ENCODE measurements around the gene PPP6R1.

PPP6R1 gene

DNA sequence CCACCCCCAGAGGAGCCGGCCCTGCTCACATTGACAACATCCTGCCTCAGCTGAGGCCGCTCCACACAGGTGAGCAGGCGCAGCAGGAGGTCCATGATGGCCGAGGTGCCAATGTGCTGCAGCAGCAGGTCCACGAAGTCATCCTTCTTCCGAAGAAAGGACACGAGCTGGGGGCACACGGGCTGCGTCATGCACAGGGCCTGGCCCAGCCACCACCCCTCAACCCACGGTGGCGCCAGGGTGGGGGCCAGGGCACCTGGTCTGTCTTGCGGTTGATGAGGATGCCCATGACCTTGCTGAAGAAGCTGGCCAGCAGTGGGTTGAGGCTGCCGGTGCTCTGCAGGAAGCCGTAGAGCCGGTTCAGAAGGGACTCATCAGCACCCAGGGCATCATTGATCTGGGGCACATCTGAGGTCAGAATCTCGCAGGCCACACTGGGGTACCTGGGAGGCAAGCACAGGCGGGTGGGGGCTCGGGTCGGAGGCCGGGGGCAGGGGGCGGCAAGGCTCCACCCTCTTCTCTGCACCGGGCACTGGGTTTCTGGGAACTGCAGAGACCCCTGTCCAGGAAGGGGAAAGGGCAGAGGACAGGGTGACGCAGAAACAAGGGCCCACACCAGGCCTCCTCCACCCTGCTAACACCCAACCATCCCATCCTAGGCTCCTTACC, 13.4 kb downstream of the PPP6R1 start:
- Histone ChIP-seq H3K36me3 (ENCODE audit: control insufficient read depth, insufficient read depth, low read length) (peaks cover 11% of the 10 kb centered on the region), H3K4me3 (ENCODE audit: low read length) (no peak overlapping the region), H2BK15ac (replicated peaks; ENCODE audit: low read depth) (no peak overlapping the region), H3K23ac (ENCODE audit: low read length) (no peak overlapping the region), H2BK120ac (ENCODE audit: low read depth, low read length) (no peak overlapping the region), H3K27me3 (ENCODE audit: insufficient read depth, low read length, poor library complexity) (no peaks in the 10 kb centered on the region), H3K27ac (ENCODE audit: low read depth, low read length) (no peak overlapping the region), H3K18ac (ENCODE audit: low read length) (no peak overlapping the region), H3K4me1 (ENCODE audit: control insufficient read depth, low read depth, low read length) (no peaks in the 10 kb centered on the region), H3K79me1 (ENCODE audit: low read length) (peaks cover 25% of the 10 kb centered on the region), H3K9ac (ENCODE audit: low read length) (no peak overlapping the region), H3K79me2 (ENCODE audit: control insufficient read depth, insufficient read depth, low read length) (peaks cover 12% of the 10 kb centered on the region), H2AK5ac (ENCODE audit: low read length) (no peak overlapping the region), H3K4me2 (ENCODE audit: low read length) (no peak overlapping the region), H2BK5ac (ENCODE audit: low read length) (no peak overlapping the region), H3K4ac (ENCODE audit: low read depth, low read length) (no peak overlapping the region), H3K56ac (ENCODE audit: low read length) (no peak overlapping the region), H4K5ac (ENCODE audit: low read length) (no peak overlapping the region), H4K8ac (ENCODE audit: low read depth, low read length) (no peak overlapping the region)
- DNase-seq, result no peak
- no CpG with 5 or more reads among the region's 23 CpGs for WGBS (ENCODE audit: extremely low coverage, insufficient coverage, low lambda C conversion rate)

DNA sequence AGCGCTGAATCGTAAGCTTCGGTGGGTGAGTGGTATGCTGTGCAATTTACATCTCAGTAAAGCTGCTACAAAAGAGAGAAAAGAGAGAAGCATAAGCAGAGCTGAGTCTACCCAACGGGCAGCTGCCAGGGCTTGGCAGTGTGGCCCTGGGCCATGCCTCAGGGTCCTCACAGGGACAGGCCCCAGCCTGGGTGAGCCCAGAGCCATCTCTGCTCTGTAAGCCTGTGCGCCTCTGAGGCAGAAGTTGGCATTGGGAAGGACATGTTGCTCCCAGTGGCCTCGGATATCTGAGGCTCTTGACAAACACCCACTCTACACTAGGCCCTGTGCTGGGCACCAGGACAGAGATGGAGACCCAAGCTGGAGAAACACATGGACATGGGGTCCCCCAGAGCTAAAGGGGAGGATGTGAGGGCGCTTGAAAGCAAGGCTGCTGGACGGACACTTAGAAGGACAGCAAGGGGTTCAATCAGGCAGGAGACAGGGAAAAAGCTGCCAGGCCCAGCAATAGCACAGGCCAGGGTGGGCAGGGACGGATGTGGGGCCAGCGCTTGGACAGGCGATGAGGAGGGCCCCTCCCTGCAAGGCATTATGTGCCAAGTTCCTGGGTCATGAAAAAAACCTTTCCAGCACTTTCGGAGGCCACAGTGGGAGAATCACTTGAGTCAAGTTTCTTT, 14.7 kb downstream of the PPP6R1 start:
- Histone ChIP-seq H3K36me3 (ENCODE audit: control insufficient read depth, insufficient read depth, low read length) (peaks cover 14% of the 10 kb centered on the region), H4K8ac (ENCODE audit: low read depth, low read length) (no peak overlapping the region)

DNA sequence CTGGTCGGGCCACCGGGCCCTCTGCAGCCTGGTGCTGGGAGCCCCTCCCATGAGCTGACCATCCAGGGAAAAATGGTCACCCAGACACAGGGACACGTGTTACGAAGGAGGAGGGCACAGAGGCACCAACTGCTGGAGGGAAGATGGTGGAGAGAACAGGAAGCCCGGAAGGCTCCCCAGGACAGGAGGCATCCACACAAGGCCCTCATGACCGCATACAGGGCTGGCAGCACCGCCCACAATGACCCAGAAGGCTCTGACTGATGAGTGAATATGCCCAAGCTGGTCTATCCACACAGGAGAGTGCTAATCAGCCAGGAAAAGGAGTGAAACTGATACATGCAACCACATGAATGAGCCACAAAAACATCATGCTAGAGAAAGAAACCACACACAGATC, 16.3 kb downstream of the PPP6R1 start:
- Histone ChIP-seq H3K79me1 (ENCODE audit: low read length) (peaks cover 6% of the 10 kb centered on the region), H3K18ac (ENCODE audit: low read length) (no peak overlapping the region), H2BK15ac (replicated peaks; ENCODE audit: low read depth) (no peak overlapping the region), H4K5ac (ENCODE audit: low read length) (no peak overlapping the region), H3K9ac (ENCODE audit: low read length) (no peak overlapping the region), H3K4me1 (ENCODE audit: control insufficient read depth, low read depth, low read length) (no peaks in the 10 kb centered on the region), H3K27me3 (ENCODE audit: insufficient read depth, low read length, poor library complexity) (no peaks in the 10 kb centered on the region), H2BK120ac (ENCODE audit: low read depth, low read length) (no peak overlapping the region), H2BK5ac (ENCODE audit: low read length) (no peak overlapping the region), H3K56ac (ENCODE audit: low read length) (no peak overlapping the region), H3K36me3 (ENCODE audit: control insufficient read depth, insufficient read depth, low read length) (peaks cover 19% of the 10 kb centered on the region), H3K4me3 (ENCODE audit: low read length) (no peak overlapping the region), H3K79me2 (ENCODE audit: control insufficient read depth, insufficient read depth, low read length) (no peaks in the 10 kb centered on the region), H3K27ac (ENCODE audit: low read depth, low read length) (no peak overlapping the region), H4K8ac (ENCODE audit: low read depth, low read length) (no peak overlapping the region), H2AK5ac (ENCODE audit: low read length) (no peak overlapping the region), H3K23ac (ENCODE audit: low read length) (no peak overlapping the region), H3K4ac (ENCODE audit: low read depth, low read length) (no peak overlapping the region), H3K4me2 (ENCODE audit: low read length) (no peak overlapping the region)
- DNase-seq, result no peak
- no CpG with 5 or more reads among the region's 7 CpGs for WGBS (ENCODE audit: extremely low coverage, insufficient coverage, low lambda C conversion rate)

More for the DNA sequence above, 14.7 kb downstream of the PPP6R1 start:
- Histone ChIP-seq H3K27me3 (ENCODE audit: insufficient read depth, low read length, poor library complexity) (no peaks in the 10 kb centered on the region), H3K56ac (ENCODE audit: low read length) (no peak overlapping the region), H3K18ac (ENCODE audit: low read length) (no peak overlapping the region), H3K79me1 (ENCODE audit: low read length) (peaks cover 20% of the 10 kb centered on the region), H3K4me1 (ENCODE audit: control insufficient read depth, low read depth, low read length) (no peaks in the 10 kb centered on the region), H2BK5ac (ENCODE audit: low read length) (no peak overlapping the region), H3K79me2 (ENCODE audit: control insufficient read depth, insufficient read depth, low read length) (peaks cover 7% of the 10 kb centered on the region), H3K27ac (ENCODE audit: low read depth, low read length) (no peak overlapping the region), H4K5ac (ENCODE audit: low read length) (no peak overlapping the region), H3K9ac (ENCODE audit: low read length) (no peak overlapping the region), H3K4ac (ENCODE audit: low read depth, low read length) (no peak overlapping the region), H2AK5ac (ENCODE audit: low read length) (no peak overlapping the region), H3K4me2 (ENCODE audit: low read length) (no peak overlapping the region), H2BK120ac (ENCODE audit: low read depth, low read length) (no peak overlapping the region), H3K4me3 (ENCODE audit: low read length) (no peak overlapping the region), H3K23ac (ENCODE audit: low read length) (no peak overlapping the region), H2BK15ac (replicated peaks; ENCODE audit: low read depth) (no peak overlapping the region)
- no CpG with 5 or more reads among the region's 12 CpGs for WGBS (ENCODE audit: extremely low coverage, insufficient coverage, low lambda C conversion rate)
- DNase-seq, result no peak

DNA sequence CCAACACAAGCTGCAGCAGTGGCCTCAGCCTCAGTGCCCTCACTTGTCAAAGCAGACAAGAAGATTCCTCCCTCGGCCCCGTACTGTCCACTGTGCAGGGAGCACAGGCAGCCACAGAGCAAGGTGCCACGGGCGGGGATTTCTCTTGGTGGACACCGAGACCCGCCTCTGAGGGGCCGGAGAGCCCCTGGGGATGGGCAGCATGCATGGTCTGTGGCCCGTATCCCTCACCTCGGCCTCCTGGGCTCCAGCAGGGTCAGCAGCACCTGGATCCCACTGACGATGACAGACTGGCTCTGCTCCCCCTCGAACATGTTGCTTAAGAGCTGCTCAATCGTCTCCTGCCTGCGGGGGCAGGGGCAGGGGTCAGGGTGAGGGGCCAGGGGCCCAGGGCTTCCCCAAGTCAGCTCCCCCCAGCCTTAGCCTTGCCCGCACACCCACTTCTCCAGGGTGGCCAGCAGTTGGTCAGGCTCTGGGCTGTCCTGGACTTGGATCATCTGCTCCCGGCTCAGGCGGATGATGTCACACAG, 16.8 kb downstream of the PPP6R1 start:
- no peak overlapping the region for H3K18ac ChIP-seq (ENCODE audit: low read length)
- no CpG with 5 or more reads among the region's 16 CpGs for WGBS (ENCODE audit: extremely low coverage, insufficient coverage, low lambda C conversion rate)
- no peak overlapping the region for H3K23ac ChIP-seq (ENCODE audit: low read length)
- H3K9ac ChIP-seq (ENCODE audit: low read length), result no peak overlapping the region
- no peak overlapping the region for H3K4ac ChIP-seq (ENCODE audit: low read depth, low read length)
- H3K4me3 ChIP-seq (ENCODE audit: low read length), result no peak overlapping the region
- no peak overlapping the region for H2BK5ac ChIP-seq (ENCODE audit: low read length)
- H3K79me2 ChIP-seq (ENCODE audit: control insufficient read depth, insufficient read depth, low read length), result no peaks in the 10 kb centered on the region
- peaks cover 4% of the 10 kb centered on the region for H3K79me1 ChIP-seq (ENCODE audit: low read length)
- H3K56ac ChIP-seq (ENCODE audit: low read length), result no peak overlapping the region
- no peaks in the 10 kb centered on the region for H3K4me1 ChIP-seq (ENCODE audit: control insufficient read depth, low read depth, low read length)
- H2AK5ac ChIP-seq (ENCODE audit: low read length), result no peak overlapping the region
- H3K27ac ChIP-seq (ENCODE audit: low read depth, low read length), result no peak overlapping the region
- H2BK15ac ChIP-seq (replicated peaks; ENCODE audit: low read depth), result no peak overlapping the region
- no peak overlapping the region for H4K8ac ChIP-seq (ENCODE audit: low read depth, low read length)
- H3K4me2 ChIP-seq (ENCODE audit: low read length), result no peak overlapping the region
- H3K27me3 ChIP-seq (ENCODE audit: insufficient read depth, low read length, poor library complexity), result no peaks in the 10 kb centered on the region
- H3K36me3 ChIP-seq (ENCODE audit: control insufficient read depth, insufficient read depth, low read length), result peaks cover 20% of the 10 kb centered on the region
- no peak overlapping the region for H2BK120ac ChIP-seq (ENCODE audit: low read depth, low read length)
- no peak for DNase-seq
- H4K5ac ChIP-seq (ENCODE audit: low read length), result no peak overlapping the region

DNA sequence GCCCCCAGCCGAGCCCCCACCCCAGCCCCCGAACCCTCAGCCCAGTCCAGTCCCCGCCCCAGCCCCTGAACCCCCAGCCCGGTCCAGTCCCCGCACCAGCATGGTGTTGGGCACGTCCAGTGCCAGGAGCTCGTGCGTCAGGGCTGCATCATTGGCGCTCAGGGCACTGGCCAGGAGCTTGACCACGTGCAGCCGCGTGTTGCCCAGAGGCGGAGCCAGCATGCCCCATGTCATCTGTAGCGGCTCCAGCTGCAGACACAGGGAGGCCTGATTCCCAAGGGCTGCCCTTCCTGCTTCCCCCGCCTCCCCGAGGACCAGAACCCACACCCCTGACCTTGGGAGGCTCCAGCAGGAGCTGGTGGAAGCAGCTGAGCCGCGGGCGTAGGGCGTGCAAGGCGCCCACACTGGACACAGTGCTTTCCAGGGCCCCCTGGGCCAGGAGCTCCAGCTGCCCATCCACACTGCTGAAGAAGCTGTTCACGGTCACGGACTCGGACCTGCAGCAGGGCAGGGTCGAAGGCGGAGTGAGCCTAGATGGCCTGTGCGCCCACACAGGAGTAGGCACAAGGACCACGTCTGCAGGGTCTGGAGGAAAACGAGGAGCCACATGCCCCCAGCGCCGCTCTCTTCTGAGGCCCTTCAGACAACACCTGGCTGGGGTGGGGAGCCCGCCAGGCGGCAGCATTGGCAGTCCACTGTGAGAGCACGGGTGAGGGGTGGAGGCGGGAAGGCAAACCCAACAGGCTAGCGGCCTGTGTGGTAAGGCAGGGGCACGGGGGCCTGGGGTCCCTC, 17.5 kb downstream of the PPP6R1 start:
- no peak overlapping the region for H3K23ac ChIP-seq (ENCODE audit: low read length)
- H3K79me1 ChIP-seq (ENCODE audit: low read length), result no peaks in the 10 kb centered on the region
- no peak for DNase-seq
- no CpG with 5 or more reads among the region's 37 CpGs for WGBS (ENCODE audit: extremely low coverage, insufficient coverage, low lambda C conversion rate)
- no peak overlapping the region for H3K9ac ChIP-seq (ENCODE audit: low read length)
- no peak overlapping the region for H2BK5ac ChIP-seq (ENCODE audit: low read length)
- no peak overlapping the region for H3K27ac ChIP-seq (ENCODE audit: low read depth, low read length)
- H2BK120ac ChIP-seq (ENCODE audit: low read depth, low read length), result no peak overlapping the region
- no peak overlapping the region for H2AK5ac ChIP-seq (ENCODE audit: low read length)
- H3K4ac ChIP-seq (ENCODE audit: low read depth, low read length), result no peak overlapping the region
- no peak overlapping the region for H2BK15ac ChIP-seq (replicated peaks; ENCODE audit: low read depth)
- H3K79me2 ChIP-seq (ENCODE audit: control insufficient read depth, insufficient read depth, low read length), result no peaks in the 10 kb centered on the region
- H3K4me2 ChIP-seq (ENCODE audit: low read length), result no peak overlapping the region
- no peak overlapping the region for H3K4me3 ChIP-seq (ENCODE audit: low read length)
- no peak overlapping the region for H3K56ac ChIP-seq (ENCODE audit: low read length)
- H3K27me3 ChIP-seq (ENCODE audit: insufficient read depth, low read length, poor library complexity), result no peaks in the 10 kb centered on the region
- H3K18ac ChIP-seq (ENCODE audit: low read length), result no peak overlapping the region
- peaks cover 19% of the 10 kb centered on the region for H3K36me3 ChIP-seq (ENCODE audit: control insufficient read depth, insufficient read depth, low read length)
- no peaks in the 10 kb centered on the region for H3K4me1 ChIP-seq (ENCODE audit: control insufficient read depth, low read depth, low read length)
- no peak overlapping the region for H4K8ac ChIP-seq (ENCODE audit: low read depth, low read length)
- H4K5ac ChIP-seq (ENCODE audit: low read length), result no peak overlapping the region

Data from mesendoderm (in vitro differentiated cells).